Measurements from ENCODE around the gene VPS35L.

- no peak for TF ChIP-seq EZH2phosphoT487 (IDR thresholded peaks at IDR 0.05; ENCODE audit: borderline replicate concordance, low read length)
- no peak for TF ChIP-seq CTCF (IDR thresholded peaks at IDR 0.05; ENCODE audit: low read depth, low read length, poor library complexity, severe bottlenecking)
Observed at GRCh38 chr16:19518388-19518787, 37.1 kb upstream of the VPS35L start.

All from DOHH2 (cell line).